Ascending aorta (tissue), 2 donors: ENCODE measurements around the gene PLEKHA5. TPM values are rescaled to one million over a fixed set of nuclear protein-coding genes. Genes with fewer than 3 reads are reported as not detected.

ENCODE experiments used
- DNase-seq, 2 donors: peaks; one replicate each; pipeline ENCODE4 v3.0.0-alpha.2; 2019; ENCODE audit warnings: low spot score in 2 of 2
- H3K27ac ChIP-seq, 2 donors: fragments of 200-600 bp; sonication (generic); one replicate each; pipeline ENCODE4 v1.5.1; 2016 to 2017; ENCODE audit warnings: mild to moderate bottlenecking in 1 of 2
- H3K27me3 ChIP-seq: fragments of 200-600 bp; sonication (generic); one replicate; pipeline ENCODE4 v1.5.1; 2017
- H3K36me3 ChIP-seq, 2 donors: fragments of 200-600 bp; sonication (generic); one replicate each; pipeline ENCODE4 v1.5.1; 2016
- H3K4me1 ChIP-seq, 2 donors: fragments of 200-600 bp; sonication (generic); one replicate each; pipeline ENCODE4 v1.5.1; 2016 to 2017; ENCODE audit warnings: mild to moderate bottlenecking in 1 of 2
- H3K4me3 ChIP-seq, 2 donors: fragments of 200-600 bp; sonication (generic); one replicate each; pipeline ENCODE4 v1.5.1; 2016 to 2017; ENCODE audit warnings: mild to moderate bottlenecking in 1 of 2
- H3K9me3 ChIP-seq, 2 donors: fragments of 200-600 bp; sonication (generic); one replicate each; pipeline ENCODE4 v1.5.1; 2016
- intact Hi-C: fragments of 100-400 bp; cut with DNase I; formaldehyde crosslinking; loops from one replicate; pipeline ENCODE4 v1.15.1; 2023
- total RNA-seq: library from RNA; depleted of rRNA; stranded (reverse); fragments of >200 nt; gene quantifications from one replicate; pipeline ENCODE4 v1.1.0, GENCODE V29; 2016
- TF ChIP-seq, protein P1 (sequence below), 3 experiments: fragments of 200-600 bp in 2 of 3; fragments of 450-650 bp in 1 of 3; sonication (generic) in 2 of 3; IDR thresholded peaks; one replicate each; pipeline ENCODE4 v1.5.1; 2016 to 2019; ENCODE audit warnings: antibody characterized with exemption in 3 of 3, mild to moderate bottlenecking in 1 of 3, moderate library complexity in 1 of 3

PLEKHA5 gene
- total RNA-seq, 1 donor from 2014 or later: 11.8 TPM

DNA sequence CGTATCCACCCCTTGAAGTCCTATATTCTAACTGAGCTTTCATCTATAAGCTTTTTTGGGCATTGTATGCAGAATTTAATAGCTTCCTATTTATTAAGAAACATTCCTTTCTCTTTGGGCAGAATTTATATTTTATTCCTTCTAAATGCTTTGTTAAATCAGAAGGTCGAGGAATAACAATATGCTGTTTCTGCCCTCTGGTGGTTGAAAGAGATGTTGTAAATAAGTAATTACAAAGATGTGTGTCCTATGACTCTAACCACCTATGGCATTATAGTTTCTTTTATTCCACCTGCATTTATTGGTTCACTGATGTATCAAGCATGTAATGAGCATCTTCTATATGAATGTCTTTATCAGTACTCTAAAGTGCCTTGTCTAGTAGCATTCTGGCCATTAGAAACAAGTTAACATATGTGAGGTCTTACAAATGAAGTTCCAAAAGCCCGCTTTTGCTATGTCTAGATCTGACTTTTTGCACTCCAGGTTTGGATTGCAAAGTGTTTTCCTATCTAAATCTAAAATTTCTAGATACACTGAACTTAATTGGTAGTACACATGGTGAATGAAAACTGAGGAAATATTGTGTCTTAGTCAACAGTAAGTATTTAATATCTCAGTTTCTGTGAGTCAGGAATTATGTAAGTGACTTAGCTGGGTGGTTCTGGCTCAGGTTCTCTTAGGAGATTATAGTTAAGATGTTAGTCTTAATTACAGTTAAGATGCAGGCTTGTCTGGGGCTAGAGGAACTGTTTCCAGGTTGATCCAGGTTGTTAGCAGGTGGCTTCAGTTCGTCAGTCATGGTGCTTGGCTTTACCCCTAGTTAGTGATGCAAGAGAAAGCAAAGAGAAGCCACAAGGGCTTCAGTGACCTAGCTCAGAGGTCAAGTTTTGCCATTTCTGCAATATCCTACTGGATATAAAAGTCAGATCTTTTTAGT, 57.5 kb downstream of the PLEKHA5 start:
- intact Hi-C loops: loop anchor here (5.0 kb wide), 1 partner anchor 755 kb away; no protein-coding TSS in a partner anchor
- Histone ChIP-seq H3K4me1 (peaks cover 7 to 43% of the 10 kb centered on the region in 2 donors), H3K27ac (peak overlapping the region in 1 of 2 donors; percentile 43), H3K27me3 (no peaks in the 10 kb centered on the region), H3K4me3 (peak overlapping the region in 1 of 2 donors; percentile 33), H3K9me3 (no peaks in the 10 kb centered on the region), H3K36me3 (no peaks in the 10 kb centered on the region)
- TF ChIP-seq, protein P1, sequence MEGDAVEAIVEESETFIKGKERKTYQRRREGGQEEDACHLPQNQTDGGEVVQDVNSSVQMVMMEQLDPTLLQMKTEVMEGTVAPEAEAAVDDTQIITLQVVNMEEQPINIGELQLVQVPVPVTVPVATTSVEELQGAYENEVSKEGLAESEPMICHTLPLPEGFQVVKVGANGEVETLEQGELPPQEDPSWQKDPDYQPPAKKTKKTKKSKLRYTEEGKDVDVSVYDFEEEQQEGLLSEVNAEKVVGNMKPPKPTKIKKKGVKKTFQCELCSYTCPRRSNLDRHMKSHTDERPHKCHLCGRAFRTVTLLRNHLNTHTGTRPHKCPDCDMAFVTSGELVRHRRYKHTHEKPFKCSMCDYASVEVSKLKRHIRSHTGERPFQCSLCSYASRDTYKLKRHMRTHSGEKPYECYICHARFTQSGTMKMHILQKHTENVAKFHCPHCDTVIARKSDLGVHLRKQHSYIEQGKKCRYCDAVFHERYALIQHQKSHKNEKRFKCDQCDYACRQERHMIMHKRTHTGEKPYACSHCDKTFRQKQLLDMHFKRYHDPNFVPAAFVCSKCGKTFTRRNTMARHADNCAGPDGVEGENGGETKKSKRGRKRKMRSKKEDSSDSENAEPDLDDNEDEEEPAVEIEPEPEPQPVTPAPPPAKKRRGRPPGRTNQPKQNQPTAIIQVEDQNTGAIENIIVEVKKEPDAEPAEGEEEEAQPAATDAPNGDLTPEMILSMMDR (IDR thresholded peaks at IDR 0.05): peak in 2 of 3 experiments; percentile 37 to 50
- no peak for DNase-seq

DNA sequence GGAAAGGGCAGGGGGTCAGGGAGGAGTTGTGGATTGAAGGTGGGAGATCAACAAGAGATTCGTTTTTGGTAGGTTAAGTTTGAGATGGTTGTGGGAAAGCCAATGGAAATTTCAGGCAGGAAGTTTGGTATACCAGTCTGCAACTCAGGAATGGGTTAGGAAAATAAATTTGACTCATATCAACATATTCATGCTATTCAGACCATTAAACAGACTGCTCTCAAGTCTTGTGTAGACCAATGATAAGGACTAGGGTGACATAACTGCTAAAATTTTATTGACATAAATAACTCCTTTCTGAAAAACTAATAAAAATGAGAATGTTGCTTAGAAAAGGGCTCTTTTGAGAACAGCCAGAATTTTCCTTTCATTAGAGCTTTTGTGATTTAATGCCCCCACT, 60.0 kb downstream of the PLEKHA5 start:
- H3K4me1 ChIP-seq: peaks cover 7 to 37% of the 10 kb centered on the region in 2 donors
- H3K9me3 ChIP-seq: no peaks in the 10 kb centered on the region
- no peak overlapping the region for H3K4me3 ChIP-seq
- H3K27ac ChIP-seq: peak overlapping the region; percentile 60 to 70
- H3K27me3 ChIP-seq: no peaks in the 10 kb centered on the region
- intact Hi-C loops: loop anchor here (5.0 kb wide), 1 partner anchor 757 kb away; no protein-coding TSS in a partner anchor
- H3K36me3 ChIP-seq: no peaks in the 10 kb centered on the region
- DNase-seq: no peak
- TF ChIP-seq, protein P1 (IDR thresholded peaks at IDR 0.05): no peak

DNA sequence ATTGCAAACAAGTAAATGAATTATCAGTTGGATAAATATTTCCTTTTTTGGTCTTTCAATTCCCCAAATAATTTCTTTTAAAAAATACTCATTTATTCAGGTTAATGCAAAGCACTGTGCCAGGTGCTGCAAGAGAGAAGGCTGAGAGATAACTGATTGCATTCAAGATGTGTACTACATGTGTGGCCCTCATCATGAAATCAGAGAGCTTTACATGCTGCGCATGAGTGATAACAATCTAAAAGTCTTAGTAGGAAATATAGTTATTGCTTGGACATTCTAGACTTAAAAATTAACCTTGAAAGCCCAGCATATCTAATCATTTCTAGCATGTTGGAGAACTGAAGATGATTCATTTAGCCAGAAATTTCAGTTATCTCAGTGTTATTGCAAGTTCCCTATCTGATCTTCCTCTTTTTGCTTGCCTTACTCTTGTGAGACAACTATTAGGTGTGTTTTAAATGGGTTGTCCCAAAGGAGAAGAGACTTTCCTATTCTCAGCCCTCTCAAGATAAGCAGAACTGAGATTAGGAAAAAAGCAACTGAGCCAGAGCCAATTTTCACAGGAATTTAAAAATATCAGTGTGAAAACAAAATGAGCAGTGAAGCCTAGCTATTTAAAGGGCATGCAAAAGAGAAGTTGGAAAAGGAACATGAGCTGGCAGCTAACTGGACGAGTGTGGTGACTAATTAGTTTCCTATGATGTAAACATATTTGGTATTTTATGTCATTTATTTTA, 60.9 kb downstream of the PLEKHA5 start:
- Histone ChIP-seq H3K4me1 (peaks cover 7 to 37% of the 10 kb centered on the region in 2 donors), H3K27me3 (no peaks in the 10 kb centered on the region), H3K9me3 (no peaks in the 10 kb centered on the region), H3K27ac (peak overlapping the region; percentile 60 to 70), H3K4me3 (no peak overlapping the region), H3K36me3 (no peaks in the 10 kb centered on the region)
- intact Hi-C loops: loop anchor here (5.0 kb wide), 1 partner anchor 37 kb away; no protein-coding TSS in a partner anchor
- TF ChIP-seq, protein P1 (IDR thresholded peaks at IDR 0.05): no peak
- DNase-seq: no peak

DNA sequence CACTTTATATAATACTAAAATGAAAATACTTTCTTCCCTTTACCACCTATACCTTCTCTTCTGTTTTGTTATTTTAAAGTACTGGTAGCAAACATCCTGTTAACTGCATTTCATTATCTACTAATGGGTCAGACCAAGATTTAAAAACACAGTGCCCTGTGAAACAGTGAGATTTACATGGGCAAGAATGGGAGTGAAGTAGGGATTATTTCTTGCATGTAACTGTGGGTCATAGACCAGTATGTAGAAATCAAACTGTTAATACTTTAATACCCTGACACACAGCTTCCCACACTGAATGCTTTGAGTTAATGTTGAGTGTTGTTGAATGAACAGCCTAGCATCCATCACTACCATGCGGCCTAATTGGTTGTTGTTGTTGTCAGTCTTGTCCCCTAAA, 61.6 kb downstream of the PLEKHA5 start:
- TF ChIP-seq, protein P1 (IDR thresholded peaks at IDR 0.05): no peak
- no peaks in the 10 kb centered on the region for H3K9me3 ChIP-seq
- no peak for DNase-seq
- no peak overlapping the region for H3K4me3 ChIP-seq
- peaks cover 7 to 37% of the 10 kb centered on the region in 2 donors for H3K4me1 ChIP-seq
- no peaks in the 10 kb centered on the region for H3K27me3 ChIP-seq
- peak overlapping the region; percentile 60 to 62 for H3K27ac ChIP-seq
- intact Hi-C loops: loop anchor here (5.0 kb wide), 1 partner anchor 36 kb away; no protein-coding TSS in a partner anchor
- H3K36me3 ChIP-seq: no peaks in the 10 kb centered on the region

DNA sequence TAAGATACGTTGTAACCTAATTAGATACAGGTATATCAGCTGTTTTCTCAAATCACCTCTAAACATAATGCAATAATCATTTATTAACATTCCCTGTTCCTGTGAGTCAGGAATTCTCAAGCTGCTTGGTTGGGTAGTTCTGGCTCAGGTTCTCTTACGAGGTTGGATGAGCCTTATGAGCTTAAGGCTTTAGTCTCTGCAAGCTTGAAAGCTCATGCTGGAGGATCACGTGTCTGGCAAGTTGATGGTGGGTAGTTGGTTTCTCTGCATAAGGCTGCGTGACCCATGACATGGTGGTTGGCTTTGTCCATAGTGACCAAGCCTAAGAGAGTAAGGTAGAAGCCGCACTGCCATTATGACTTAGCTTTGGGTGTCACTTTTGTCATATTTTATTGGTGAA, 62.0 kb downstream of the PLEKHA5 start:
- TF ChIP-seq, protein P1 (IDR thresholded peaks at IDR 0.05): no peak
- Histone ChIP-seq H3K4me3 (no peak overlapping the region), H3K27ac (peak overlapping the region; percentile 60 to 62), H3K27me3 (no peaks in the 10 kb centered on the region), H3K4me1 (peaks cover 7 to 37% of the 10 kb centered on the region in 2 donors), H3K36me3 (no peaks in the 10 kb centered on the region), H3K9me3 (no peaks in the 10 kb centered on the region)
- intact Hi-C loops: loop anchor here (5.0 kb wide), 1 partner anchor 36 kb away; no protein-coding TSS in a partner anchor
- no peak for DNase-seq
